Esophagus muscularis mucosa (tissue), 4 donors: ENCODE data around the gene KRT40. TPM values are rescaled to one million over a fixed set of nuclear protein-coding genes. Genes with fewer than 3 reads are reported as not detected.

Experiments used
- DNase-seq: peaks from one replicate; pipeline ENCODE4 v3.0.0-alpha.2; 2017; ENCODE audit errors: extremely low spot score
- H3K27ac ChIP-seq, 4 donors: fragments of 200-600 bp; sonication (generic); replicated peaks in 1 of 4; 1 replicate in 3 of 4; 2 replicates in 1 of 4; pipeline ENCODE4 v1.5.1; 2016 to 2019; ENCODE audit warnings: mild to moderate bottlenecking in 1 of 4
- H3K27me3 ChIP-seq, 4 donors: fragments of 200-600 bp; sonication (generic); one replicate each; pipeline versions ENCODE4 v1.5.1 to v1.6.0; 2016 to 2019
- H3K36me3 ChIP-seq, 4 donors: fragments of 200-600 bp; sonication (generic); one replicate each; pipeline ENCODE4 v1.5.1; 2016 to 2019
- H3K4me1 ChIP-seq, 4 donors: fragments of 200-600 bp; sonication (generic); one replicate each; pipeline ENCODE4 v1.5.1; 2016 to 2019
- H3K4me3 ChIP-seq, 4 donors: fragments of 200-600 bp; sonication (generic); 1 replicate in 2 of 4; 2 replicates in 2 of 4; pipeline ENCODE4 v1.5.1; 2016 to 2019; ENCODE audit warnings: mild to moderate bottlenecking in 4 of 4, moderate library complexity in 1 of 4
- H3K9me3 ChIP-seq, 4 donors: fragments of 200-600 bp; sonication (generic); 1 replicate in 3 of 4; 2 replicates in 1 of 4; pipeline ENCODE4 v1.5.1; 2016 to 2019
- CTCF ChIP-seq, 3 experiments: fragments of 200-600 bp in 2 of 3; fragments of 450-650 bp in 1 of 3; sonication (generic) in 2 of 3; IDR thresholded peaks; one replicate each; pipeline ENCODE4 v1.5.1; 2017 to 2019; ENCODE audit warnings: antibody characterized with exemption in 3 of 3, mild to moderate bottlenecking in 2 of 3, moderate library complexity in 1 of 3
- EP300 ChIP-seq: sonication (generic); formaldehyde crosslinking; IDR thresholded peaks from one replicate; pipeline ENCODE4 v1.6.1; 2017; ENCODE audit warnings: antibody characterized with exemption
- POLR2A ChIP-seq: fragments of 450-650 bp; IDR thresholded peaks from one replicate; pipeline ENCODE4 v1.6.1; 2017; ENCODE audit warnings: antibody characterized with exemption, moderate library complexity, mild to moderate bottlenecking, low read depth
- POLR2AphosphoS5 ChIP-seq, 2 donors: sonication (generic); formaldehyde crosslinking; IDR thresholded peaks; one replicate each; pipeline ENCODE4 v1.6.1; 2017; ENCODE audit warnings: antibody characterized with exemption in 2 of 2
- WGBS: methylation state at CpG from one replicate; pipeline ENCODE4 v1.1.5; 2018; 5-methylcytosine and 5-hydroxymethylcytosine counted together
- intact Hi-C: fragments of 100-400 bp; cut with DNase I; formaldehyde crosslinking; loops from one replicate; pipeline ENCODE4 v1.15.1; 2023
- total RNA-seq, 4 donors: library from RNA; depleted of rRNA; stranded (reverse); fragments of >200 nt; gene quantifications; one replicate each; pipeline versions ENCODE4 v1.1.0 to v1.2.1, GENCODE V29; 2016

Gene KRT40
- total RNA-seq, 4 donors from 2014 or later: not detected

GRCh38 chr17:40947929-40948328 lies 36.2 kb downstream of the KRT40 start:
- TF ChIP-seq EP300: no peak
- no peak for TF ChIP-seq POLR2A
- no peak for TF ChIP-seq POLR2AphosphoS5 (IDR thresholded peaks at IDR 0.05)
- no peak for TF ChIP-seq CTCF (IDR thresholded peaks at IDR 0.05)
- H3K36me3 ChIP-seq: no peaks in the 10 kb centered on the region
- intact Hi-C loops: no loop called here
- H3K27ac ChIP-seq: no peak overlapping the region
- peaks cover 0 to 10% (median 8%) of the 10 kb centered on the region in 4 donors for H3K4me1 ChIP-seq
- no peak for DNase-seq
- H3K9me3 ChIP-seq: no peaks in the 10 kb centered on the region
- H3K4me3 ChIP-seq: no peak overlapping the region
- 84% methylated on average over 2 of the region's 2 CpGs for WGBS
- H3K27me3 ChIP-seq: peaks cover 0 to 22% (median 3%) of the 10 kb centered on the region in 4 donors

- H3K27ac ChIP-seq: no peak overlapping the region
- H3K27me3 ChIP-seq: peaks cover 0 to 19% (median 3%) of the 10 kb centered on the region in 4 donors
- H3K4me1 ChIP-seq: peaks cover 0 to 4% (median 0%) of the 10 kb centered on the region in 4 donors
- WGBS: 81% methylated on average over 6 of the region's 6 CpGs
- H3K36me3 ChIP-seq: no peaks in the 10 kb centered on the region
- H3K9me3 ChIP-seq: no peaks in the 10 kb centered on the region
- no peak for DNase-seq
- intact Hi-C loops: no loop called here
- no peak overlapping the region for H3K4me3 ChIP-seq
- TF ChIP-seq POLR2AphosphoS5 (IDR thresholded peaks at IDR 0.05) (no peak), EP300 (no peak), POLR2A (no peak), CTCF (IDR thresholded peaks at IDR 0.05) (no peak)
These were observed 38.7 kb downstream of the KRT40 start for GRCh38 chr17:40945414-40945813.

GRCh38 chr17:40944531-40944930 lies 39.6 kb downstream of the KRT40 start:
- no peak for DNase-seq
- 60% methylated on average over 1 of the region's 1 CpG for WGBS
- H3K9me3 ChIP-seq: no peaks in the 10 kb centered on the region
- peaks cover 0 to 17% (median 3%) of the 10 kb centered on the region in 4 donors for H3K27me3 ChIP-seq
- H3K36me3 ChIP-seq: no peaks in the 10 kb centered on the region
- no peak overlapping the region for H3K27ac ChIP-seq
- TF ChIP-seq CTCF (IDR thresholded peaks at IDR 0.05) (no peak), POLR2AphosphoS5 (IDR thresholded peaks at IDR 0.05) (no peak), EP300 (no peak), POLR2A (no peak)
- peaks cover 0 to 3% (median 0%) of the 10 kb centered on the region in 4 donors for H3K4me1 ChIP-seq
- no peak overlapping the region for H3K4me3 ChIP-seq
- intact Hi-C loops: no loop called here

- TF ChIP-seq EP300 (no peak), POLR2AphosphoS5 (IDR thresholded peaks at IDR 0.05) (no peak), CTCF (IDR thresholded peaks at IDR 0.05) (no peak), POLR2A (no peak)
- H3K27me3 ChIP-seq: no peaks in the 10 kb centered on the region
- no peak overlapping the region for H3K4me3 ChIP-seq
- no peak for DNase-seq
- H3K4me1 ChIP-seq: peaks cover 0 to 3% (median under 1%) of the 10 kb centered on the region in 4 donors
- no peaks in the 10 kb centered on the region for H3K36me3 ChIP-seq
- H3K9me3 ChIP-seq: no peaks in the 10 kb centered on the region
- intact Hi-C loops: no loop called here
- H3K27ac ChIP-seq: no peak overlapping the region
- WGBS: 88% methylated on average over 3 of the region's 3 CpGs
These were observed 41.6 kb downstream of the KRT40 start for GRCh38 chr17:40942553-40942952.

- H3K36me3 ChIP-seq: no peaks in the 10 kb centered on the region
- no peaks in the 10 kb centered on the region for H3K27me3 ChIP-seq
- intact Hi-C loops: no loop called here
- no peak overlapping the region for H3K4me3 ChIP-seq
- TF ChIP-seq CTCF (IDR thresholded peaks at IDR 0.05) (no peak), POLR2A (no peak), POLR2AphosphoS5 (IDR thresholded peaks at IDR 0.05) (no peak), EP300 (no peak)
- 83% methylated on average over 6 of the region's 6 CpGs for WGBS
- no peak for DNase-seq
- H3K9me3 ChIP-seq: no peaks in the 10 kb centered on the region
- peaks cover 0 to 9% (median 7%) of the 10 kb centered on the region in 4 donors for H3K4me1 ChIP-seq
- no peak overlapping the region for H3K27ac ChIP-seq
These were observed 43.9 kb downstream of the KRT40 start for GRCh38 chr17:40940266-40940665.
